Embryonic facial prominence (tissue), 1 donor: ENCODE results near the gene UBAC2.
"Not testable (repeated sequence)": the region's sequence is repeated elsewhere in the genome, so short reads cannot be mapped to it uniquely, and the experiment has no call there.

Source experiments
- DNase-seq: peaks from one replicate; pipeline ENCODE4 v3.0.0-alpha.2; 2016; ENCODE audit errors: extremely low spot score

Gene UBAC2

GRCh38 chr13:99214731-99215130, 14.1 kb downstream of the UBAC2 start:
- DNase-seq, result no peak

GRCh38 chr13:99215184-99215830, 14.7 kb downstream of the UBAC2 start:
- no peak for DNase-seq

- no peak for DNase-seq
Measured at GRCh38 chr13:99217461-99218110, 16.9 kb downstream of the UBAC2 start.

GRCh38 chr13:99218126-99218525, 17.5 kb downstream of the UBAC2 start:
- DNase-seq, result no peak

GRCh38 chr13:99218545-99218944, 17.9 kb downstream of the UBAC2 start:
- no peak for DNase-seq

- no peak for DNase-seq
Measured at GRCh38 chr13:99218969-99219368, 18.3 kb downstream of the UBAC2 start.

GRCh38 chr13:99220199-99220935, 19.7 kb downstream of the UBAC2 start:
- DNase-seq, result no peak

- DNase-seq, result no peak
Measured at GRCh38 chr13:99221567-99222239, 21.0 kb downstream of the UBAC2 start.

GRCh38 chr13:99223587-99223986, 22.9 kb downstream of the UBAC2 start:
- DNase-seq, result no peak

GRCh38 chr13:99224021-99224420, 23.4 kb downstream of the UBAC2 start:
- DNase-seq, result no peak

- DNase-seq, result no peak
Measured at GRCh38 chr13:99225078-99225477, 24.4 kb downstream of the UBAC2 start.

- no peak for DNase-seq
Measured at GRCh38 chr13:99226513-99226912, 25.9 kb downstream of the UBAC2 start.

GRCh38 chr13:99227331-99227900, 26.8 kb downstream of the UBAC2 start:
- DNase-seq, result no peak

GRCh38 chr13:99227909-99228688, 27.4 kb downstream of the UBAC2 start:
- DNase-seq, result no peak

- DNase-seq, result no peak
Measured at GRCh38 chr13:99228737-99229691, 28.4 kb downstream of the UBAC2 start.

GRCh38 chr13:99230588-99230987, 29.9 kb downstream of the UBAC2 start:
- not testable (repeated sequence) for DNase-seq

- no peak for DNase-seq
Measured at GRCh38 chr13:99230991-99231390, 30.3 kb downstream of the UBAC2 start.

- DNase-seq, result no peak
Measured at GRCh38 chr13:99231721-99232120, 31.1 kb downstream of the UBAC2 start.

- no peak for DNase-seq
Measured at GRCh38 chr13:99237981-99238662, 37.5 kb downstream of the UBAC2 start.
